RPMI8226 (cell line): ENCODE data around the gene PIGZ.

Experiments
- DNase-seq: peaks from one replicate; pipeline ENCODE4 v3.0.0-alpha.2; 2015

Gene PIGZ

GRCh38 chr3:196981657-196982056 is 13.0 kb upstream of the PIGZ start:
- DNase-seq: peak; percentile 30

GRCh38 chr3:196979545-196979944 is 10.9 kb upstream of the PIGZ start:
- no peak for DNase-seq

- DNase-seq: no peak
Measured at GRCh38 chr3:196976941-196977340, 8.3 kb upstream of the PIGZ start.

- DNase-seq: no peak
Measured at GRCh38 chr3:196975349-196975748, 6.7 kb upstream of the PIGZ start.

GRCh38 chr3:196974661-196975060 is 6.0 kb upstream of the PIGZ start:
- no peak for DNase-seq

GRCh38 chr3:196971094-196971698 is 2.6 kb upstream of the PIGZ start:
- DNase-seq: no peak

- DNase-seq: no peak
Measured at GRCh38 chr3:196970547-196971093, 2.0 kb upstream of the PIGZ start.

- DNase-seq: peak; percentile 81
Measured at GRCh38 chr3:196969660-196970546, 1.3 kb upstream of the PIGZ start.

GRCh38 chr3:196969134-196969659 is 564 bp upstream of the PIGZ start:
- DNase-seq: peak; percentile 66

- no peak for DNase-seq
Measured at GRCh38 chr3:196967412-196968232, 1.0 kb downstream of the PIGZ start.

GRCh38 chr3:196966526-196967401 is 1.9 kb downstream of the PIGZ start:
- no peak for DNase-seq

- DNase-seq: no peak
Measured at GRCh38 chr3:196965804-196966173, 2.8 kb downstream of the PIGZ start.

- DNase-seq: no peak
Measured at GRCh38 chr3:196965112-196965803, 3.4 kb downstream of the PIGZ start.

GRCh38 chr3:196963631-196963953 is 5.0 kb downstream of the PIGZ start:
- DNase-seq: no peak

GRCh38 chr3:196962930-196963630 is 5.6 kb downstream of the PIGZ start:
- DNase-seq: no peak

- DNase-seq: no peak
Measured at GRCh38 chr3:196962108-196962929, 6.3 kb downstream of the PIGZ start.

- no peak for DNase-seq
Measured at GRCh38 chr3:196954832-196955231, 13.8 kb downstream of the PIGZ start.

GRCh38 chr3:196951371-196951770 is 17.3 kb downstream of the PIGZ start:
- no peak for DNase-seq

- DNase-seq: no peak
Measured at GRCh38 chr3:196949750-196950149, 18.9 kb downstream of the PIGZ start.

GRCh38 chr3:196949285-196949619 is 19.4 kb downstream of the PIGZ start:
- DNase-seq: no peak
